Breast epithelium (tissue), 3 donors: ENCODE data around the gene CDH13.

ENCODE experiments used
- POLR2A ChIP-seq: fragments of 450-650 bp; IDR thresholded peaks from one replicate; pipeline ENCODE4 v1.6.1; 2016; ENCODE audit warnings: antibody characterized with exemption, mild to moderate bottlenecking, moderate library complexity
- POLR2AphosphoS5 ChIP-seq, 3 donors: sonication (generic); formaldehyde crosslinking; IDR thresholded peaks; one replicate each; pipeline ENCODE4 v1.6.1; 2017; ENCODE audit warnings: antibody characterized with exemption in 3 of 3
- TF ChIP-seq, protein P1 (sequence below), 3 donors: fragments of 450-650 bp; IDR thresholded peaks; one replicate each; pipeline ENCODE4 v1.5.1; 2016 to 2017; ENCODE audit warnings: antibody characterized with exemption in 3 of 3, mild to moderate bottlenecking in 3 of 3, moderate library complexity in 3 of 3

DNA sequence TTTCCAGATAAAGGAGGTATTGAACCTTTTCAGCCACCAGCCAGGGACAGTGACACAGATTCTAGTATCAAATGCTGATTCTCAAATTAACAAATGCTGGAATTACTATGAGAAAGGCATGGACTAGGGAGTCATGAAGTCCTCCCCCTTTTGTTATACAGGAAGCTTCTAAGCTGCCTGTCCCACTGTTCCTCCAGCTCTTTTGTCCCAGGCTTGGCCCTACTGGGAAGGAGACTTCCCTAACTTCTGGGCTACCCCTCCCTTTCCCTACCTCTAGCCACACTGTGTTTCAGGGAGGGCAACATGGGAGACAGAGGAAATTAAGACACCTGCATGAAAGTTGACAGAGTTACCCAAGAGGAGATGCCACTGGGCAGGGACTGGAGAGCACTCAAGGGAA lies 192.5 kb downstream of the CDH13 start:
- no peak for TF ChIP-seq POLR2A
- TF ChIP-seq, protein P1, sequence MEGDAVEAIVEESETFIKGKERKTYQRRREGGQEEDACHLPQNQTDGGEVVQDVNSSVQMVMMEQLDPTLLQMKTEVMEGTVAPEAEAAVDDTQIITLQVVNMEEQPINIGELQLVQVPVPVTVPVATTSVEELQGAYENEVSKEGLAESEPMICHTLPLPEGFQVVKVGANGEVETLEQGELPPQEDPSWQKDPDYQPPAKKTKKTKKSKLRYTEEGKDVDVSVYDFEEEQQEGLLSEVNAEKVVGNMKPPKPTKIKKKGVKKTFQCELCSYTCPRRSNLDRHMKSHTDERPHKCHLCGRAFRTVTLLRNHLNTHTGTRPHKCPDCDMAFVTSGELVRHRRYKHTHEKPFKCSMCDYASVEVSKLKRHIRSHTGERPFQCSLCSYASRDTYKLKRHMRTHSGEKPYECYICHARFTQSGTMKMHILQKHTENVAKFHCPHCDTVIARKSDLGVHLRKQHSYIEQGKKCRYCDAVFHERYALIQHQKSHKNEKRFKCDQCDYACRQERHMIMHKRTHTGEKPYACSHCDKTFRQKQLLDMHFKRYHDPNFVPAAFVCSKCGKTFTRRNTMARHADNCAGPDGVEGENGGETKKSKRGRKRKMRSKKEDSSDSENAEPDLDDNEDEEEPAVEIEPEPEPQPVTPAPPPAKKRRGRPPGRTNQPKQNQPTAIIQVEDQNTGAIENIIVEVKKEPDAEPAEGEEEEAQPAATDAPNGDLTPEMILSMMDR (IDR thresholded peaks at IDR 0.05), result no peak
- TF ChIP-seq POLR2AphosphoS5 (IDR thresholded peaks at IDR 0.05), result no peak
